ENCODE measurements around the gene NBAS. TPM values are rescaled to one million over a fixed set of nuclear protein-coding genes. Genes with fewer than 3 reads are reported as not detected.

NBAS gene
- polyA plus RNA-seq, 1 donor (not counting 4 experiments of a cell fraction or from before 2014, with no cell fraction given), result 27.9 TPM

DNA sequence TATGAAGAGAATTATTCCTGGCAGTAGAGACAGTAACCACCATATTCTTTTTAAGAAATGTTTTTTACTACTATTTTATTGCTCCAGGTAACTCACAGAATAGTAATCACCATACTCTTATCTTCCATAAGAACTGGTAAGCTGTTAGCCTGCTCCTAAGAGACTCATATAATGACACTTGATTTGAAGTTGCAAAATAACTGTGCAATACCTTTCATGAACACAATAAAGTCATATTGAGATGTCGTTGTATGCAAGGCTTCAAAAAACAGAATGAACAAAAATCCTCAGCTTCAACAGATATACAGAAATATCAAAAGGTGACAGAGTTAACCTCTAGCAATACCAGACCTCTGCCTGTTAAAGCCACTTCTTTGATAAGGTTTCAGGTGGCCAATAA lies 360.1 kb downstream of the NBAS start:
- Histone ChIP-seq H3K9me3 (ENCODE audit: control insufficient read depth, low read depth, low read length) (no peaks in the 10 kb centered on the region), H2AFZ (ENCODE audit: control insufficient read depth, low read length) (no peak overlapping the region), H3K4me1 (ENCODE audit: control insufficient read depth, extremely low read depth, insufficient read depth, low read length) (peaks cover 2% of the 10 kb centered on the region), H3K27ac (ENCODE audit: control insufficient read depth, insufficient read depth, low read length) (no peak overlapping the region), H3K9ac (ENCODE audit: control insufficient read depth, extremely low read depth, insufficient read depth, low read length) (no peak overlapping the region), H3K79me2 (ENCODE audit: control insufficient read depth, insufficient read depth, low read length) (no peaks in the 10 kb centered on the region), H3K4me3 (ENCODE audit: control insufficient read depth in 2 of 3, extremely low read depth in 1 of 3, insufficient read depth in 2 of 3, low read depth in 1 of 3, low read length in 3 of 3) (no peak overlapping the region), H4K20me1 (ENCODE audit: control insufficient read depth, extremely low read depth, insufficient read depth, low read length) (no peaks in the 10 kb centered on the region), H3K9me1 (ENCODE audit: control insufficient read depth, extremely low read depth, insufficient read depth, low read length) (no peaks in the 10 kb centered on the region), H3K36me3 (ENCODE audit: control insufficient read depth in 2 of 2, extremely low read depth in 1 of 2, insufficient read depth in 2 of 2, low read length in 2 of 2) (peaks cover 0 to 1% of the 10 kb centered on the region in 2 experiments), H3K4me2 (ENCODE audit: control insufficient read depth, extremely low read depth, insufficient read depth, low read depth, low read length) (no peak overlapping the region), H3K27me3 (ENCODE audit: control insufficient read depth, extremely low read depth, insufficient read depth, low read length) (no peaks in the 10 kb centered on the region)
- dilution Hi-C loops (cut with MboI; ENCODE audit: extremely low pct_ligation_motif_present, low sequenced_read_pairs), result no loop called here
- DNase-seq (ENCODE audit: low read depth, low spot score), result no peak
- FAIRE-seq, result no peak
- no peak for TF ChIP-seq CTCF (optimal IDR thresholded peaks at IDR 0.05 in 1 of 3, IDR thresholded peaks at IDR 0.05 in 1 of 3, conservative IDR thresholded peaks at IDR 0.05 in 1 of 3; ENCODE audit: extremely low read depth in 1 of 3, insufficient read depth in 2 of 3, low read length in 3 of 3)
- TF ChIP-seq EZH2 (IDR thresholded peaks at IDR 0.05; ENCODE audit: low read length), result no peak

GRCh38 chr2:15200581-15200980 lies 360.6 kb downstream of the NBAS start:
- dilution Hi-C loops (cut with MboI; ENCODE audit: extremely low pct_ligation_motif_present, low sequenced_read_pairs), result no loop called here
- H2AFZ ChIP-seq (ENCODE audit: control insufficient read depth, low read length), result no peak overlapping the region
- peaks cover 0 to 1% of the 10 kb centered on the region in 2 experiments for H3K36me3 ChIP-seq (ENCODE audit: control insufficient read depth in 2 of 2, extremely low read depth in 1 of 2, insufficient read depth in 2 of 2, low read length in 2 of 2)
- peaks cover 6% of the 10 kb centered on the region for H3K4me1 ChIP-seq (ENCODE audit: control insufficient read depth, extremely low read depth, insufficient read depth, low read length)
- H3K4me2 ChIP-seq (ENCODE audit: control insufficient read depth, extremely low read depth, insufficient read depth, low read depth, low read length), result no peak overlapping the region
- H3K9me3 ChIP-seq (ENCODE audit: control insufficient read depth, low read depth, low read length), result no peaks in the 10 kb centered on the region
- no peak for TF ChIP-seq CTCF (optimal IDR thresholded peaks at IDR 0.05 in 1 of 3, IDR thresholded peaks at IDR 0.05 in 1 of 3, conservative IDR thresholded peaks at IDR 0.05 in 1 of 3; ENCODE audit: extremely low read depth in 1 of 3, insufficient read depth in 2 of 3, low read length in 3 of 3)
- no peak for TF ChIP-seq EZH2 (IDR thresholded peaks at IDR 0.05; ENCODE audit: low read length)
- no peak overlapping the region for H3K27ac ChIP-seq (ENCODE audit: control insufficient read depth, insufficient read depth, low read length)
- FAIRE-seq (no peak), DNase-seq (ENCODE audit: low read depth, low spot score) (no peak)
- H3K4me3 ChIP-seq (ENCODE audit: control insufficient read depth in 2 of 3, extremely low read depth in 1 of 3, insufficient read depth in 2 of 3, low read depth in 1 of 3, low read length in 3 of 3), result no peak overlapping the region
- H4K20me1 ChIP-seq (ENCODE audit: control insufficient read depth, extremely low read depth, insufficient read depth, low read length), result no peaks in the 10 kb centered on the region
- no peaks in the 10 kb centered on the region for H3K79me2 ChIP-seq (ENCODE audit: control insufficient read depth, insufficient read depth, low read length)
- no peaks in the 10 kb centered on the region for H3K9me1 ChIP-seq (ENCODE audit: control insufficient read depth, extremely low read depth, insufficient read depth, low read length)
- no peak overlapping the region for H3K9ac ChIP-seq (ENCODE audit: control insufficient read depth, extremely low read depth, insufficient read depth, low read length)
- no peaks in the 10 kb centered on the region for H3K27me3 ChIP-seq (ENCODE audit: control insufficient read depth, extremely low read depth, insufficient read depth, low read length)

Data from keratinocyte (primary cell).